GM18907 (cell line): ENCODE measurements around the gene PRICKLE2.
"Not testable (repeated sequence)": the region's sequence is repeated elsewhere in the genome, so short reads cannot be mapped to it uniquely, and the experiment has no call there.

ENCODE experiments used
- ATAC-seq: cut with Tn5 transposase; IDR thresholded peaks from one replicate; pipeline ENCODE4 v1.9.1; 2021; ENCODE audit warnings: mild to moderate bottlenecking, moderate library complexity; ENCODE audit not compliant: unreplicated experiment

The PRICKLE2 gene

GRCh38 chr3:64104691-64105111 is 120.6 kb downstream of the PRICKLE2 start:
- no peak for ATAC-seq

- ATAC-seq, result no peak
Measured at GRCh38 chr3:64104006-64104405, 121.3 kb downstream of the PRICKLE2 start.

GRCh38 chr3:64103131-64103530 is 122.1 kb downstream of the PRICKLE2 start:
- no peak for ATAC-seq

GRCh38 chr3:64102147-64102546 is 123.1 kb downstream of the PRICKLE2 start:
- ATAC-seq, result no peak

- no peak for ATAC-seq
Measured at GRCh38 chr3:64099316-64099715, 126.0 kb downstream of the PRICKLE2 start.

- ATAC-seq, result no peak
Measured at GRCh38 chr3:64098670-64099069, 126.6 kb downstream of the PRICKLE2 start.

GRCh38 chr3:64097920-64098319 is 127.3 kb downstream of the PRICKLE2 start:
- ATAC-seq, result no peak

GRCh38 chr3:64095802-64096201 is 129.5 kb downstream of the PRICKLE2 start:
- no peak for ATAC-seq

GRCh38 chr3:64094713-64095079 is 130.6 kb downstream of the PRICKLE2 start:
- no peak for ATAC-seq

- ATAC-seq, result no peak
Measured at GRCh38 chr3:64093825-64094712, 131.2 kb downstream of the PRICKLE2 start.

GRCh38 chr3:64093211-64093610 is 132.1 kb downstream of the PRICKLE2 start:
- no peak for ATAC-seq

GRCh38 chr3:64091501-64091900 is 133.8 kb downstream of the PRICKLE2 start:
- no peak for ATAC-seq

GRCh38 chr3:64089386-64089785 is 135.9 kb downstream of the PRICKLE2 start:
- ATAC-seq, result not testable (repeated sequence)

GRCh38 chr3:64088408-64089205 is 136.7 kb downstream of the PRICKLE2 start:
- ATAC-seq, result no peak

GRCh38 chr3:64086479-64087252 is 138.6 kb downstream of the PRICKLE2 start:
- no peak for ATAC-seq

GRCh38 chr3:64084640-64085039 is 140.6 kb downstream of the PRICKLE2 start:
- no peak for ATAC-seq

- no peak for ATAC-seq
Measured at GRCh38 chr3:64083575-64083974, 141.7 kb downstream of the PRICKLE2 start.

GRCh38 chr3:64082961-64083541 is 142.2 kb downstream of the PRICKLE2 start:
- ATAC-seq, result no peak

- no peak for ATAC-seq
Measured at GRCh38 chr3:64082411-64082810, 142.9 kb downstream of the PRICKLE2 start.

- no peak for ATAC-seq
Measured at GRCh38 chr3:64081235-64081630, 144.0 kb downstream of the PRICKLE2 start.
